ENCODE results near the gene TENM3.

Gene TENM3

DNA sequence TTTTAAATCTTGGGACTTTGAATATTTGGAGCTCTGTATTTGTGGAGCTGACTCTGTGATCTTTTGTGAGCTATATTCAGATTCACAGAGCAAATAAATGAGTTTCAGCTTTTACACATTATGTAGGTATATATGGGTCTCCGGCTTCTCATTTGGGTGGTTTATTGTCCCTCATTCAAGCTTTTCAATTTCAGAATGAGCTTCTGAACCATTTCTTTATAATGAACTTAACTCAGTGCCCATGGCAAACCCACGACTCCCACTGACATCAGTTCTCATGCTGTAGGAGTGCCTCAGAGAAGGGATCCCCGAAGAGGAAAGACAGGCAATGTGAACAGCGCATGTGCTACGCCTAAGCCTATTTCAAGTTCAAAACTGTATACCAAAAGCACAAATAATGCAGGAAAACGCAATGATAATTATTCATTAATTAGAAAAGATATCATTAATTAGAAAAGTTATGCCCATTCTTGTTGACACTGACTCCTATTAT, 517.4 kb downstream of the TENM3 start:
- no peak for DNase-seq

DNA sequence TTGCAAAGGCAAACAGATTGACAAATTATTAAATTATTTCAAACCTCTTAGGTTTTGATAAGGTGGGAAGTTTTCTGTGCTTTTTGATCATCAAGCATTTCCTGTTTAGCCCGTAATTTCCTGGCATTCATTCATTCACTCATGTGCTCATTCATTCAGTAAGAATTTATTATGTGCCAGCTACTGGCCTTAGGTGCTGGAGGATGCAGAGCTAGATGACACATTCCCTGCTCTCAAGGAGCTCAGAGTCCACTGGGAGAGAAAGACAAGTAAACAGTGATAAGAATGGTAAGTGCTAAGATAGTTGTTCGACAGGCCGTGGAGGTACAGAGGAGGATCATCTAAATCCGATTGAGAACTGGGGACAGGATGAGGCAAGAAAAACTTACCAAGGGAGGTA, 520.9 kb downstream of the TENM3 start:
- DNase-seq, result no peak

DNA sequence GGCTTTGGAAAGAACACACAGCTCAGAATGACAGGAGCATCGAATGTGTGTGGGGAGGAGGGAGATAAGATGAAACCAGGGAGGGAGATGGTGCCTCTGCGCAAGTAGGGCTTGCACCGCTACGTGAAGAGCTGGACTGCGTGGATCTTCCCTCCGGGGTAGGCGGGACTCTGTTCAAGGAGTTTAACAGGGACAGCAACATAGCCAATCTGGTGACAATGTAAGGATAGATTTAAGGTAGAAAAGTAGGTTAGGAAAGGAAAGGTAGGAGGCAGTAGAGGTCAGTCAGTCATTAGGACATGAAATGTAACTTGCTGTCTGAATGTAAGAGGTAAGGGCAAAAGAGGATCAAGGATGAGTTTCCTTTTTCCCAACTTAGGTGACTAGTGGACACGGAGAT, 521.4 kb downstream of the TENM3 start:
- DNase-seq, result no peak

DNA sequence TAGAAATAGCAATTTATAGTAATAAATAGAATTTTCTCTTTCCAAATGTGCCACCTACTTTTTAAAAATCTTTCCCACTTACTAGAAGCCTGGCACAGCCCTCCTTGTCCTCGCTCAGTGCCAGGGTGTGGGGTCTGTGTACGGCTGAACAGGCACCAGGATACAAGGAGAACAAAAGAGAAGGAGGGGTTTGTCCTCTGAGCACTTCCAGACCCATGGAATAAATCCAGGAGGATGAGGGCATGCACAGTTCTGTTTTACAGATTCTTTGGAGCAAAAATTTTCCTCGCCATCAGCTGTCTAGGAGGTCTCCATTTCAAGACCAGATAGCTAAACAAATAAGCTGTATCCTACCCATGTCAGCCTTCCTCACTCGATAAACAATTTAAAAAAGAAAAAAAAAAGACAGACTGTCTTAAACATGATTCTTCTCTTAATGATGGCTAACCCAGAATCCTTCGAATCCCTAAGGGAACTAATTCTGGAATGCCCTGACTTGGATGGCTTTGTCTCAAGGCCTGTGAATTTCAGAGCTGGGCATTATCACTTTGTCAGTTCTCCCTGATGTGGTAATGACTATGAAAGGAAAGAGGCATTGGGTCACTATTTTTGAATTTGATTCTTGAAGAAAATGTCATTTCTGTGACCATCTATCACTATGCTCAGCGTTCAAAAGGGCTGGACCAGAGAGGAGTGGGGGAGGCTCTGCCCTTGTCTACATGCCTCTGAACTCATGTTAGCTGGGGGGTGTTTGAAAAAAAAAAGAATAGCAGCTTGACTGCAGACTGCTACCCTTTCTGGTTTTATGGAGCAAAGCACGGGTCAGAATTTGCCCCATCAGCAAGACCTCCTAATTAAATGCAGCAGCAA, 523.0 kb downstream of the TENM3 start:
- DNase-seq, result no peak

DNA sequence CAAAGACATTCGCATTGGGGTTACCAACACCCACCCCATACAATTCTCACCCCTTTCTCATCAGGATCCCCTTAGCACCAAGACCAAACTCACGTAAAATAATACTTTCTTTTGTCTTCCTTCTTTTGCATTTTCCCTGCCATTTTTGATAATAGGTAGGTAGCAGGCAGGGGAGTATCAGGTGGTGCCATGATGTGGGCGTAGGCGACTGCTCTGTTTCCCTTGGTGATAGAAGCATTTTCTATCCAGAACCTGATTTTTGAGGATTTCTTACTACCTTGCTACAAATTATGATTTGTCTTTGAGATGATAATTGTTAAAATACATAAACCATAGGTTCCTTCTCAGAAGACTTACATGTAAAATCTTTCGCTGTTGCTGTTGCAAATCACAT, 523.7 kb downstream of the TENM3 start:
- no peak for DNase-seq

DNA sequence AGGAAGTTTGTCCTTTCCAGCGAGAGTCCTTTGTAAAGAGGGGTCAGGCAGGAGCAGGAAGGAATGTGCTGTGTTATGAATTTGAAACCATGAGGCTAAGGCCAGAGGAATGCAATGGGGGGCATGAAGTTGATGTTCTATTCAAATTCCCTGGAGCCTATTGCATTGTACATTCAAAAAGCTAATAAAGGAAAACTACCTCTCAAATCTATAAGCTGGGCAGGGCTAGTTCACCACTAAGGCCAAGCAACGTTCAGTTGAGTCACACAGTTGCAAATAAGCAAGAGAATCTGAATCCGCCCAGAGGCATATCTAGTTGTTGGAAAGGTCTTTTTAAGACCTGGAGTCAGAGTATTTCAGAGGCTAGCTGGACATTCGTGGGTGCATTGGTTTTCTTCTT, 525.6 kb downstream of the TENM3 start:
- DNase-seq, result no peak

DNA sequence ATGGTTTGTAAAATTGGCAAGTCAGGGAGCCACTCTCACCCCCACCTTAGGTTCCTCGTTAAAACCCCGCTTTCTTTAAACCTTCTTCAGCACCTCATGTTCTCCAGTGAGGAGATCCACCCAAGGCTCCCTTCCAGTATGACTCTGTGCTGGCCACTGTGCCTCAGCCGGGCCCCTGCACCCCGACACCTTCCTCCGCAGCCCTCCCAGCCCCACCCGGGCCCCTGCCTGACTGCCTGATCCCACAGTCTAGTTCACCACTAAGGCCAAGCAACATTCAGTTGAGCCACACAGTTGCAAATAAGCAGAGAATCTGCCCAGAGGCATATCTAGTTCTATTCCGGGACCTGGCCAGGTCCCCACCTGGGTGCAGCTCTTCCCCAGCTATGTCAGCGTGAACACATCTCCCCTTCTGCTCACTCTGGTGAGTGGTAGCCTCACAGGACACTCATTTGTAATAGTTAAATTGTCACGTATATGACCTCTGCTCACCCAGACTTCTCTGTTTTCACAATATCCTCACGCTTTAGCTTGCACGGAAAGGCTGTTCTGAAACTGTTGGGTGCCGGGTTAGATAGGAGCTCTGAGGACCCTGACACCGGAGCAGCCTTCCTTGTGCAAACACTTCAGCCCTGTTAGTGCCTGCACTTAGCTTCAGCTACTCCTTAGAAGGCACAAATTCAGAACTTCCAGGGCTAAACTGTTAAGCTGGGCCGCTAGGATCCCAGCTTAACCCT, 527.2 kb downstream of the TENM3 start:
- no peak for DNase-seq

DNA sequence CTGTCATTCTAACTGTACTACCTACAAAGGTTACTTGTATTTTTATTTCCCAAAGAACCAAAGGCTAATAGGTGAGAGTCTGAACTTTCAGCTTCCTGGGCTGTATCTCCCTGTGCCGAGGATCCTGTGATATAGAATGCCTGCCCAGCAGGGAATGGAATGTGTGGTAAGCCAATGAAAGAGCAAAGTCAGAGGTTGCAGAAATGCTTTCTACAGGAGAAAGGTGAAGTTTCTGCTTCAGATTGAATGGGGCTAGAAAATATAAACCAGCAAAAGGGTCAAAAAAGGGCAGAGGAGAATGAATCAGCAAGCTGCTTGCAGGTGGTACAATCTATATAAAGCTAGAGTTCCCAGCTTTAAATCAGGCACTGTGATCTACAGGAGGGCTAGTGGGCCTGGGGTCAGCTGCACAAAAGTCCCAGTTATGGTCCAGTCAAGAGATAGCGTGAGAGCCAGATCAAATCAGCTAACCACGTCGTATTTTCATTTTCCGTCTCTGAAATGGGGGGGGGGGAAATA, 527.9 kb downstream of the TENM3 start:
- no peak for DNase-seq

DNA sequence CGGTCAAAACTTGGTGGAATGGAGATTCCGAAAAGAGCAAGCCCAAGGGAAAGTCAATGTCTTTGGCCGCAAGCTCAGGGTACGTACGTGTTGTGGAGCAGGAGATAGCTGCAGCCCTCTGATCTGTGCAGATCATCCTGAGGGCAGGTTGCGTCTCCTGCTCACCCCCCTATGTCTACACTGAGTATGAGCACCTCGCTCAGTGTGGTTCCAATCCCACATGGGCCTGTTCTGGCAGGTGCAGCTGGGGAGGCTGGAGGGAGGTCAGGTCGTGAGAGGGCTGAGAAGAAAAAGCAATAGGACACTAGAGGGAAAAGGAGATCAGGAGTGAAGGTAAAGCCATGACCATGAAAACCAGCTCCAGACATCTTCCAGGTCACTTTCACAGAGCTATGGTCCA, 531.9 kb downstream of the TENM3 start:
- DNase-seq, result no peak

DNA sequence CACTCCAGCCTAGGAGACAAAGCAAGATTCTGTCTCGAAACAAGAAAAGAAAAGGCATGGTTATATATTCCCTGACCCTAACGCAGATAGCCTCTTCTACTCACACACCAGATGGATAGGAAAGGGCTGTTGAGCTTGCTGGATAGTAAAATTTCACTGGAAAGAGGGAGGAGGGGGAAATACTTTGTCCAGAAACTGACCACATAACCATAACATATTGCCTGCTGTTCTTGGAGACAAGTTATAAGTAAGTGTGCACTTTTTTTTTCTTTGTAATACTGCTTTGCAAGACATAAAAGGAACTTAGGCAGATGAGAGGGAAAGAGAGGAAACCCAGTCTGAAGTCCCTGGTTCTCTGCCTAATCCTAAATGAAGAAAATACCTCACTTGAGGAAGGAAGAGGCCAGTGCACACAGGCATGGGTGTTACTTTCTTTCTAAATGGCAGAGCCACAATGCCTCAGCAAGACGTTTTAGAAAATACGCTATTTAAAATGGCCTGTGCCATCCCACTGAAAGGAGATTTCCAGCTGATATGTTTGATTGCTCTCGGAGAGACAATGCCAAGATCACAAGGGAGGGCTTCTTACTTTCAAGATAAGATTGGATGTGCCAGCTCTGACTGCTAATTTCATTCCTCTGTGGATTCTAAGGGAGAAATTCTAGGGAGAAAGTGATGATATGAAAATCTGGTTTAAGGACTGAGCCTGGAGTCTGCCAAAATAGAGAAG, 533.3 kb downstream of the TENM3 start:
- no peak for DNase-seq

DNA sequence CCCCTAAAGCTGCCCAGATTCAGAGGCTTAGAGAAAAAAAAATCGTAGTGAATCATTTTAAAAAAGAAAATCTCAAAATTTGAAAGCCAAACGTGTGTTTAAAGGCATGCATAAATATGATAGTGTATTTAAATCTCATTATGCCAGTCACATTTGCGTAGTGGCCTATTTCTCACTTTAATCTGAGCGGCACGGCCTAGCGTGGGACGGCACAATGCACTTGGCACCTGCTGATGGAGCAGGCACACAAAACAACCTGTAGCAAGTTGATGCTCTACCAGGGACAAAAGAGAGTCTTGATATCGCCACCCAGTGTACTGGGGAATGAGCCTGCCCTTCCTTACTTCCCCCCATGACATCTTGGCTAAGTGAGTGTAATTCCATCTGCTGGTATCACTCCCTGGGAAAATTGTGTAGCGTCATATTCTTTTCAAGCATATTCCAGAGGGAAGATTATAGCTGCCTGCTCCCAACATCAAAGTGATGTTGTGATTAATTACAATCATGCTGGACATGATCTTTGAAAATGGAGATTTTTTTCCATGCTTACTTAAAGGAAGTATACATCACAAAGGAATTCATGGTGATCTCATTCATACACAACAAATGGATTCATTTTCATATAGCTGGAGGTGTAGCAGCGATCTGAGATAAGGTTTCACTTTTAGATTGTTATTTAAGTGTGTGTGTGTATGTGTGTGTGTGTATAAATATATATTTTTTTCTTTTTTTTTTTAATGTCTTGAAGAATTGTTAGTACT, 535.2 kb downstream of the TENM3 start:
- DNase-seq, result no peak

DNA sequence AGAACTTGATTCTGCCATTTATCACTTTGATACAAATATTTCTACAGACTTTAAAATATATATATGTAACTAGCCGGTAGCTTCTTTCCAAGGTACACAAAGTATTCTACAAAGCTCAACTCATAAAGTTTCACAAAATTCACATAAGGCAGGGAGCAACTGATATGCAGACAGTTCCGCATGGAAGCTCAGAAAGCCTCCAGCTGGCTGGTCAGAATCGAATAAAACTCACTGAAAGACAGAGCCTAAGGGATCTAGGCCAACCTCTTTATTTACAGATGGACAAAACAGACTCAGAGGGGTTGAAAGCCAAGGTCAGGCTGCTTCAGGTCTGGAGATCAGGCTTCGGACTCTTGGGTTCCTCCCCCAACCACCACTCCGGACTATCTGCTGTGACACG, 543.8 kb downstream of the TENM3 start:
- no peak for DNase-seq

DNA sequence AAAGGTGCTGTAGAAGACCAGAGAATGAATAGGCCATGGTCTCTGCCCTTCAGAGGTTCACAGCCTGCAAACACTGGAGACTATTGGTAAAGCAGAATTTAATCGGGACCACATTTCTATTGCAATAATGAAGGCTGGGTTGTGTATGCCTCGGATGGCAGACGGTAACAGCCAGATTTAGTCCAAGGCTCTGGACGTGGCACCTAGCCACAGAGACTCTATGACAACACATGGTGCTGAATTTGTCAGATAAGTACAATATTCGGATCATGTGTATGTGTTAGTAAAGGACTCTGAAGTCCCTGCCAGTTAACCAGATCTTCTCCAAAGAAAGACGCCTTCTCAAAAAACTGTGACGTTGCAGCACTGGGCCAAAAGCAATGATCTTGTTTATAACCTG, 545.0 kb downstream of the TENM3 start:
- no peak for DNase-seq

DNA sequence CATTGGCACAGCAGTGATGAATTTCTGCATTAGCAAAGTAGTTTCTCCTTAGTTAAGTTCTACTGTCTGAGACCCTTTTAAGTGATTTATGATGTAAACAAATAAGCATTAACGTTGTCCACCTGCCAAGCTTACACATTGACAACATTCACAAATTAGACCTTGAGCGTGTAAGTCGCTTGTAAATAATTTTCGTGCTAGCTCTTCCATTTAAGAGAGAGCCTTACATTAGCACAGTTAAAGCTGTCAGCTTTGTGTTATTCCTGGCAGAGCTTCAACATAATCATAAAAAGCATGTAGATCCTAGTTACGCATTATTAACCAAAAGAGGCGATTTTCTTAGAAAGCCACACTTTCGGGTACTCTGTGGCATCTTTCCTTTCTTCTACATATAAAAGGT, 546.3 kb downstream of the TENM3 start:
- no peak for DNase-seq

DNA sequence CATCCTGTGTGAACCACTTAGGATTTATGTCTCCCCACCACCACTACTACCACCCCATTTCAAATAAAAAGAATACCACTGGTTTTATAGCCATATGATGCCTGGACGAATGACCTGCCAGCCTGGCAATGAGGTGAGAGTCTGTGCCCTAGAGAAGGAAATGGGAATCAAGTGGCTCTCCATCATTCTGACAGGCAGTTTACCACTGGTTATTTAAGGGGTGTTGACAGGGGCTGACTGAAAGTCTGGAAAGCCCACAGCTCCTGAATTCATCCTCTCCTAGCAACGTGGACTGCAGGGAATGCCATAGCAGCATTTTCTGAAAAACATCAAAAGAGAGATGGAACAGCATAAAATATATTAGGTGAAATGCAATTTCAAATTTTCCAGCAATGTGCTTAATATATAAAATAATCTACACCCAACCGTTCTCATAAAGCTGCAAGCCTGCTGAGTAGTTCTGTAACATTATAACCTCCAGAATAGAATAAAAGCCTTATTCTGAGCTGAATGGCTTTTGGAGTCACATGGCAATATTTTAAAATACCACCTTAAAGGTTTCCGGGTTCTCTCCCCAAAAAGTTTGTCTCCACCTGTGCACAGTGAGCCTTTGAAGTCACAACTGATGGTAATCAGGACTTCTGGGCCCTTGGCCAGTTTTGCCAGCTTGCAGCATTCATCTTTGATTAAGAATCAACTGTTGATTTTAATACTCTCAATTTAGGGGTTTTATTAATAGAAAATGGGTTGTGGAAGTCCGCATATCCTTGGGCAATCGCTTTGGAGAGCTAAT, 552.4 kb downstream of the TENM3 start:
- DNase-seq, result no peak

DNA sequence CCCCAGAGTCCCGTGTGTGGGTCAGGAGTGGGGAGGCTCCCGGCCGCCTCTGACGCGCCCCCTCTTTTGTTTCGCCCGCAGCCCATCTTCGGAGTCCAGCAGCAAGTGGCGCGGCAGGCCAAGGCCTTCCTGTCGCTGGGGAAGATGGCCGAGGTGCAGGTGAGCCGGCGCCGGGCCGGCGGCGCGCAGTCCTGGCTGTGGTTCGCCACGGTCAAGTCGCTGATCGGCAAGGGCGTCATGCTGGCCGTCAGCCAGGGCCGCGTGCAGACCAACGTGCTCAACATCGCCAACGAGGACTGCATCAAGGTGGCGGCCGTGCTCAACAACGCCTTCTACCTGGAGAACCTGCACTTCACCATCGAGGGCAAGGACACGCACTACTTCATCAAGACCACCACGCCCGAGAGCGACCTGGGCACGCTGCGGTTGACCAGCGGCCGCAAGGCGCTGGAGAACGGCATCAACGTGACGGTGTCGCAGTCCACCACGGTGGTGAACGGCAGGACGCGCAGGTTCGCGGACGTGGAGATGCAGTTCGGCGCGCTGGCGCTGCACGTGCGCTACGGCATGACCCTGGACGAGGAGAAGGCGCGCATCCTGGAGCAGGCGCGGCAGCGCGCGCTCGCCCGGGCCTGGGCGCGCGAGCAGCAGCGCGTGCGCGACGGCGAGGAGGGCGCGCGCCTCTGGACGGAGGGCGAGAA, 556.5 kb downstream of the TENM3 start:
- no peak for DNase-seq

DNA sequence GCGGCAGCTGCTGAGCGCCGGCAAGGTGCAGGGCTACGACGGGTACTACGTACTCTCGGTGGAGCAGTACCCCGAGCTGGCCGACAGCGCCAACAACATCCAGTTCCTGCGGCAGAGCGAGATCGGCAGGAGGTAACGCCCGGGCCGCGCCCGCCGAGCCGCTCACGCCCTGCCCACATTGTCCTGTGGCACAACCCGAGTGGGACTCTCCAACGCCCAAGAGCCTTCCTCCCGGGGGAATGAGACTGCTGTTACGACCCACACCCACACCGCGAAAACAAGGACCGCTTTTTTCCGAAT, 557.0 kb downstream of the TENM3 start:
- no peak for DNase-seq

DNA sequence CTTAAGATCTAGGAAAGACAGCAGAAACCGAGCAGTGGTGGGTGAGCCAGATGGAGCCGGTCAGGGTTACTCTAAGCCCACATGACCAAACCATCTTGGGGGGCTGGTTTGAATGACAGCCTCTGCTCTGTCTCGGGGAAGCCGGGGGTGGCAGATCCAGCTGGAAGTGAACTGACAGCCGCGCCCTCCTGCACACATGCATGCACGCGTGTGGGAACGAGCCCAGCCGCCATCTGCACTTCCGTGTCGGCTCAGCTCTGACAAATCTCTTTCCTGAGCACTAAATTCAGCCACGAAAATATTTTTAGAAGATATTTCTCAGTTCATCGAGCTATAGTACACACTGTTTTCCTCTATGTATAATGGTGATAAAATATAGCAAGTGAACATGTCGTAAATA, 558.4 kb downstream of the TENM3 start:
- no peak for DNase-seq

DNA sequence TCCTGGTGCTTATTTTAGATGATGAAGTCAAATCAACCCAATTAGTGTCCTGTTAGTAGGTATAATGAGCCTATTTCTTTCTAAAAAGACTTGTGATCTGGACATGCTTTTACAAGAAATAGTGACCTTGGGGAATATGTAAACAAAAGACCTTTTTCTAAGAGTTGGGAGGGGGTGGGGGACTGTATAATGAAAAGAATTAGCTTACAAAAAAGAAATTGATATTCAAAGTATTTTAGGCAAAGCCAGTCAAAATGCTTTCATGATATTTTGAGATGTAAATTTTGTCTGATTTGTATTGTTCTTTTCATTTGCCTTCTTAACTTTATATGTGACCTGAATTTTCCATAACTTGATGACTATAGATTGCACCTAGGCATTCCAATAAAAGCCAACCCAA, 559.4 kb downstream of the TENM3 start:
- DNase-seq, result no peak

DNA sequence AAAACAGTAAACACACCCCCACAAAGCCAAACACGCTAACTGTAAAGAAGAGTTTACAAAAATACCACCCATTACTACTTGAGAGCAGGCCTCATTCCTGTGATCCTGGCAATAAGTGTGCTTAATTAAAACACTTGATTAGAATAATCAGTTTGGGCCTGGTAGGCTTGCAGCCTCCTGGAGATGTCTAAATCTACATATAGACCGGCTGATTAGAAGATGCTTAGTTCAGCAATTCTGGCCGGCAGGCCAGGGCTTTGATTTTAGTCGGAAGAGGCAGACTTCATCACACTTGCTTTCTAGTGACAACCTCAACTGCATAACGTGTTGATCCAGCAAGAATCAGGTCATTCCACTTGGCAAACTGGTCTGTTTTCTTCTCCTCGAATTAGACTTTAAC, 560.0 kb downstream of the TENM3 start:
- DNase-seq, result no peak

DNA sequence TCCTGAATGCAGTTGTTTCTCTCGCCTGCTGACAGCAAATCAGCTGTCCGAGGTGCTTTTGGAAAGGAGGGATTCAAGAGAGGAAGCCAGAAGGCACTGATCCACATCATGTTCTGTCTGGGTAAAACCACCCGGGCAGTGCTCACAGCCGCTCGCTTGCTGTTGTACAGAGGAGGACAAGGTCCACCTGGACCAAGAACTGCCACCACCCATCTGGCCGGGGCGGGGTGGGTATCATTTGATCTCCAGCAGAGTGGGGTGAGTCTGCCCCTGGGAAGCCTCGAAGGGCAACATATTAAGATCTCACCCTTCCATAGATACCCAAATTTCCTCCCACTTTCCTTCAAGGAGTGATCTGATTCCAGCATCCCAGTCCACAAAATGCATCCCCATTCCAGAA, 560.9 kb downstream of the TENM3 start:
- no peak for DNase-seq
